Left colon (tissue), 2 donors: Measurements from ENCODE around the gene VPS35L. TPM values are rescaled to one million over a fixed set of nuclear protein-coding genes. Genes with fewer than 3 reads are reported as not detected.
"Not testable (repeated sequence)": the region's sequence is repeated elsewhere in the genome, so short reads cannot be mapped to it uniquely, and the experiment has no call there.

Experiments used
- ATAC-seq: fragments of 200-7000 bp; cut with Tn5 transposase; one replicate; pipeline ENCODE4 v1.9.1; 2020; ENCODE audit warnings: mild to moderate bottlenecking, moderate library complexity
- DNase-seq, 2 donors: peaks; one replicate each; pipeline ENCODE4 v3.0.0-alpha.2; 2020
- intact Hi-C, 2 donors: fragments of 100-400 bp; cut with DNase I in 1 of 2; cut with micrococcal nuclease in 1 of 2; formaldehyde crosslinking; loops; one replicate each; pipeline versions ENCODE4 v1.11.2 to v1.14.0; 2022; cut with DNase I, micrococcal nuclease
- total RNA-seq, 2 donors: library from RNA; stranded (reverse); fragmentation: NEBNext Ultra II Directional; extraction: Animal tissue kit (Norgen Biotek cat#: 25700); gene quantifications; one replicate each; pipeline ENCODE4 v1.2.1, GENCODE V29; 2021
- donor health status: DM: no; HTN: no; CAD: no.
- donor health status: DM: yes; HTN: yes; CAD: no.

VPS35L gene
- total RNA-seq, 2 donors from 2014 or later = 51.1 to 53.0 TPM

GRCh38 chr16:19524616-19525384, 30.7 kb upstream of the VPS35L start:
- ATAC-seq = no peak
- no peak for DNase-seq
- intact Hi-C loops = no loop called here

- ATAC-seq (no peak), DNase-seq (no peak)
- intact Hi-C loops = no loop called here
Measured at GRCh38 chr16:19525385-19525723, 30.1 kb upstream of the VPS35L start.

DNA sequence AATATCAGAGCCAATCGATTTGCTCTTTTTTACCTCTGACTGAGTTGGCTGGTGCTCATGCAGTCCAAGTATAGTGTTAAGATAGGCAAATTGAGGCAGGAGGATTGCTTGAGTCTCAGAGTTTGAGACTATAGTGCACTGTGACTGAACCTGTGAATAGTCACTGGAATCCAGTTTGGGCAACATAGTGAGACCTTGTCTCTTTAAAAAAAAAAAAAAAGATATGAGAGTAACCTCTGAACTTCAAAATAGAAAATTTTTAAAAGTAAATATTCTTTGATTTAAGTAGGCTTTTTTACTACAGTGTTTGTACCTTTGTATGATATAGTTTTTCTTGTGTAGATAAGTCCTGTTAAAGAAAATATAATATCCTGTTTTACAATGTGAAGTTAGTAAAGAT, 28.3 kb upstream of the VPS35L start:
- intact Hi-C loops = no loop called here
- no peak for ATAC-seq
- DNase-seq = no peak

DNA sequence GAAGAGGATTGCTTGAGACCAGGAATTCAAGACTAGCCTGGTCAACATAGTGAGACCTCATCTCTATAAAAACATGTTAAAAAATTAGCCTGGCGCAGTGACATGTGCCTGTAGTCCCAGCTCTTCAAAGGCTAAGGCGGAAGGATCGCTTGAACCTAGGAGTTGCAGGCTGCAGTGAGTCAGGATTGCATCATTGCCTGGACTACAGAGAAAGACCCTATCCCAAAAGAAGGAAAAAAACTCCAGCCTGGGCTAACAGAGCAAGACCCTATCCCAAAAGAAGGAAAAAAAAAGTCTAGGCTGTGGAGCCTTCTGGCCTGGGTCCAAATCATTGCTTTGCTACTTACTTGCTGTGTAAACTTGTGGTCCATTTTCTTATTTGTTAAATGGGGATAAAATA, 26.8 kb upstream of the VPS35L start:
- ATAC-seq (no peak), DNase-seq (no peak)
- intact Hi-C loops = no loop called here

GRCh38 chr16:19532601-19533000, 22.9 kb upstream of the VPS35L start:
- intact Hi-C loops = no loop called here
- DNase-seq = no peak
- no peak for ATAC-seq

GRCh38 chr16:19540241-19540970, 15.1 kb upstream of the VPS35L start:
- DNase-seq (no peak), ATAC-seq (no peak)
- intact Hi-C loops = no loop called here

DNA sequence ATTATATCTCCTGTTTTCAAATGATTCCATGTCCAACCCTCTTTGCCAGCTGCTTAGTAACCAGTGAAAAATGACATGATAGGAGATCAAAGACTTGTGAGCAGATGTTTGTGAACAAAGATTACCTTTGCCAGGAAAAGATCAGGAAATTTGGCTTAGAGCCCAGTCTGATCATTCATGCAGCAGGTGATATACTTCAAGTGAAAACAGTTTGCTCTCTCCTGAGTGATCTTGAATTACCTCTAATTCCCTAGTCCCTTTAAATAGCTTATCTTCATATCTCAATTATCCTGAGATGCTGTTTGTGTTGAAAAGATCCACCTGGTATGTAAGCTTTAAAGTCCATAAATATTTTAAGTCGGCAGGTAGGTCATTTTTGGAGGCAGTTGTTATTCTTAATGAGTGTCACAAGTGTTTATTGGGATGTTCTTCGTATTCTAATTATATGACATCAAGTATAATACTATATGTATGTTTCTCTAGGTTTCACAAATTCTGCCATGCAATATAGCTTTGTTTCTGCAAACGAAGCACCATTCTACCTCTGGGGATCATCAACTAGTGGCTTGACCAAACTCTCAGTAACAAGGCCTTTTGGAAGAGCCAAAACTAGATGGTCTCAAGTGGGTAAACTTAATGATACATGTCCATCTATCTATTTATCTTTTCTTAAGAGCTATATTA, 13.2 kb upstream of the VPS35L start:
- peak; percentile 86 for ATAC-seq
- no peak for DNase-seq
- intact Hi-C loops = no loop called here

GRCh38 chr16:19543278-19543996, 12.1 kb upstream of the VPS35L start:
- ATAC-seq, intact Hi-C loops, DNase-seq: not testable (repeated sequence)

DNA sequence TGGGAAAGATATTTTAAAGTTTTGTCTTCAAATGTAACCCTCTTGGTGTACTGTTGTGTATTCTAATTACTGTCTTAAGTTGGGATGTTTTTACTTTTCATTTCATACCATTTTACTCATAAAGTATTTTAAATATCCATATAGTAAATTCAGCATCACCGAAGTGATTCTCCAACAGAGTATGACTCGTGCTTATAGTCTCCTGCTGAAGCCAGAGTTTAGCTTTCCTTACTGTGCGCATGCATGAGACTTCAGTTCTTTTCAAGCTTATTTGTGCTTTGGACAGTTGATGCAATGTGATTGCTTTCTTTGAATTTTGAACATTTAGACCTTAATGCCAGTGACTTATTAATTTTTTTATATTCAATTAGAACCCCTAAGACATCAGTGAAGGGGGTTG, 7.4 kb upstream of the VPS35L start:
- DNase-seq (no peak), ATAC-seq (no peak)
- intact Hi-C loops = no loop called here

GRCh38 chr16:19549673-19550072, 5.8 kb upstream of the VPS35L start:
- intact Hi-C loops = no loop called here
- ATAC-seq (no peak), DNase-seq (no peak)

DNA sequence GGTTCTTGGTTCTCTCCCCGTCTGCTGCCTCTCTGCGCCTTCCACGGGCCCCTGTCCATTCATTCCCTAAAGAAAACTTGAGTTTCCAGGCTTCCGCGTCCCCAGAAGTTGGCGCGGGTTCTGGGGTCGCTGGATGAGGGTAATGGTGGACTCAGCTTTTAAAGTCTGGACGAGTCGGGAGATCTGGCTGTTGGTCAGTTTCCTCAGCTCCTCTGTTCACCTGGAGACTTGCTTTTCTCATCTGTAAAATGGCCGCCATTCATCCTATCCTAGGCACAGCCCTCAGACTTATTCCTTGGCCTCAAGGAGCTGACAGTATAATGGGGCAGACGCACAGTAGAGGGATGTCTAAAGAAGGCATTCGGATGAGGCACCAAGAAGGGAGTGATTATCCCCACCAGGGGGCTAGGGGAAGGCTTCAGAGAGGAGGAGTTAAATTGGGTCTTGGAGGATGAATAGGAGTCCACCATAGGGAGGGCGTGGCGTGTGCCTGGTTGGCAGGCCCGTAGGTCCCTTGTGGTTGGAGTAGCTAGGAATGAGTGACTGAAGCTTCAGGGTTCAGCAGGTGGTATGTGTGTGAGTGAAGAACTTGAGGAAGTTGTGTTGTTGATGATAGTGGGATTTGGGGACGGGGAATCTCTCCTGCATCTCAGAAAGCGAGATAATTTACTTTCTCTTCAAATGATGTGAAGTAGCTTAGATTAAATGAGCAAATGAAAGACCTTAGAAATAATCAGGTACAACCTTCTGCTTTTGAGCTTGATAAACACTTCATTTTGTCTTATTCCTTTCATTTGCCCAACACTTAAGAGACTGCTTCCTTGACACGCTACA, 652 bp downstream of the VPS35L start:
- no peak for ATAC-seq
- intact Hi-C loops = no loop called here

DNA sequence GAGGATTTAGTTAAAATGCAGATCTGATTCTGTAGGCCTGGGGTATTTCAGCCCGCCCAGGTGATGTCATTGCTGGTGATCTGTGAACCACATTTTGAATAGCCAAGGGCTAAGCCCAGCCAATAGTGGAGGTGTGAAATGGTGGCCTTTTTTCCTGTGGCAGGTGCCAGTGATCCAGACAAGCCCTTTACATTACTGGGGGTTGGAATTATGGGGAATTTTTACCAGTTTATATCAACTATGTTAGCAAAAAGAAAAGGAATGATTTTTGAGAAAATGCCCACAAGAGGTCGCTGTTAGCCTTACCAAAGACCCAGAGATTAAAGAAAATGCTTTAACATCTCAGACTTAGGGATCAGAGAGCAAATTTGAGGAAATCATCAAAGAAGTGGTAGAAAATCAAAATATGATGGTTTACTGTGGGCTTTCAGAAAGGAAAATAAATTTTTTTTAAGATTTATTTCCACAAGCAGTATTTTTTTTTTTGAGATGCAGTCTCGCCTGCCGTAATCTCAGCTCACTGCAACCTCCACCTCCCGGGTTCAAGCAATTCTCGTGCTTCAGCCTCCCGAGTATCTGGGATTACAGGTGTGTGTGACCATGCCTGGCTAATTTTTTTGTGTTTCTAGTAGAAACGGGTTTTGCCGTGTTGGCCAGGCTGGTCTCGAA, 3.9 kb downstream of the VPS35L start:
- no peak for DNase-seq

More for the DNA sequence above, 652 bp downstream of the VPS35L start:
- DNase-seq = no peak

DNA sequence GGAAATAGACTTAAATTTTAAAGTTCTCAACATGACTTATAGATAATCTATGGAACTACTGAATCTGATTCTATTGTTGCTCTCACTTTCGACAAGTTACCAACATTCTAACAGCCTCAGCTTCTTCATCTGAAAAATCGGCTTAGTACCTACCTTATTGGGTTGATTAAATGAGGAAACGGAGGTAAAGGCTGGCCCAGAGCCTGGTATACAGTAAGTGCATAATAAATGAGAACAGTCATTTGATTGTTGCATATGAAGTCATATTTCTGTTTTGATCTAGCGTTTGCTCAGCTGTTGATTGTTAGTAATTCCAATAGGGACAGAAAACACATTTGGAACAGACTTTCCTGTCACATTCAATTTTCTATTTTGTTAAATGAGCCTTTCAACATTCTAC, 4.6 kb downstream of the VPS35L start:
- DNase-seq (no peak), ATAC-seq (no peak)
- intact Hi-C loops = no loop called here

More for the DNA sequence above, 3.9 kb downstream of the VPS35L start:
- no peak for ATAC-seq
- intact Hi-C loops = no loop called here

GRCh38 chr16:19563377-19563776, 7.9 kb downstream of the VPS35L start:
- intact Hi-C loops = no loop called here
- ATAC-seq = no peak
- DNase-seq = no peak

- ATAC-seq (no peak), DNase-seq (no peak)
- intact Hi-C loops = no loop called here
Measured at GRCh38 chr16:19566362-19566761, 10.9 kb downstream of the VPS35L start.

GRCh38 chr16:19567560-19567959, 12.1 kb downstream of the VPS35L start:
- intact Hi-C loops = no loop called here
- no peak for ATAC-seq
- no peak for DNase-seq

DNA sequence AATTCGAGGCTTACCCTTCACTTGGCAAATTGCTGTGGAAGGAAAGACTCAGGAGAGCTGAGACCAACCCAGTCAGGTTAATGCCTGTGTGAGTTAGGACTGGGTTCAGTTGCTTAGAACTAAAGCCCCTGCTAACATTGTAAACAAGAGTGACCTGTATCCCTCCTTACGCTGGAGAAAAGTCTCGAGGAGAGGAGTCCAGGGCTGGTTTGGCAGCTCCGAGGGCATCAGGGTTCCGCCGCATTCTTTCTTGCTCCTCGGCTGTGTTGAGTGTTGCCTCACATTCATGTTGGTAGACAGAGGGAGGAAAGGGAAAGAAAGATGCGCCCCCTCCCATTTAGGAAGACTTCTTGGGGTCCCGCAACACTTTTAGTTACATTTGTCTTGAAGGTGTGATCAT, 18.5 kb downstream of the VPS35L start:
- DNase-seq = no peak
- intact Hi-C loops = no loop called here
- ATAC-seq = no peak

DNA sequence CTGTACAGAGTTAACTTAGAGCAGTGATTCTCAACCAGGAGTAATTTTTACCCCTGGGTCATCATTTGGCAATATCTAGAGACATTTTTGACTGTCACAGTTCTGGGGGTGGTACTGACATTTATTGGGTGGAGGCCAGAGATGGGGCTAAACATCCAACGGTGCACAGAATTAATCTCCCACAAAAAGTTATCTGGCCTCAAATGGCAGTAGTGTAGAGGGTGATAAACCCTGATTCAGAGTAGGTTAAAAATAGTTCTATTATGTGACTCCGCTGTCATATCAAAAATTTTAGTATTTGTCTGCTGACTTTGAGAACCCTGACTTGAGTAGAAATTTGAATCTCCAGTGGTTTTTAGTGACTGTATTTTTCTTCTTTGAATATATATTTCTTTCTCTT, 19.1 kb downstream of the VPS35L start:
- intact Hi-C loops = no loop called here
- ATAC-seq = no peak
- DNase-seq = no peak
